Right lobe of liver (tissue), 6 donors: Measurements from ENCODE around the gene TTBK2. TPM values are rescaled to one million over a fixed set of nuclear protein-coding genes. Genes with fewer than 3 reads are reported as not detected.

Experiments used
- ATAC-seq, 4 donors: fragments of 200-7000 bp; cut with Tn5 transposase; one replicate each; pipeline ENCODE4 v1.9.1; 2020; ENCODE audit warnings: mild to moderate bottlenecking in 4 of 4, moderate library complexity in 4 of 4
- DNase-seq, 3 donors: peaks; one replicate each; pipeline ENCODE4 v3.0.0-alpha.2; 2020
- H3K27ac ChIP-seq, 3 donors: fragments of 200-600 bp; one replicate each; pipeline ENCODE4 v1.8.0; 2022
- H3K27me3 ChIP-seq, 2 donors: fragments of 200-600 bp; one replicate each; pipeline ENCODE4 v1.8.0; 2022
- H3K36me3 ChIP-seq, 4 donors: fragments of 200-600 bp; sonication (generic) in 1 of 4; one replicate each; pipeline versions ENCODE4 v1.5.1 to v1.8.0; 2017 to 2022; ENCODE audit warnings: control low read depth in 1 of 4
- H3K4me1 ChIP-seq, 4 donors: fragments of 200-600 bp; sonication (generic) in 1 of 4; one replicate each; pipeline versions ENCODE4 v1.5.1 to v1.8.0; 2017 to 2022; ENCODE audit warnings: control low read depth in 1 of 4
- H3K4me3 ChIP-seq, 3 donors: fragments of 200-600 bp; one replicate each; pipeline ENCODE4 v1.8.0; 2022
- H3K9me3 ChIP-seq, 4 donors: fragments of 200-600 bp; sonication (generic) in 1 of 4; one replicate each; pipeline versions ENCODE4 v1.5.1 to v1.8.0; 2017 to 2022; ENCODE audit warnings: control low read depth in 1 of 4
- CTCF ChIP-seq, 4 donors: fragments of 200-600 bp in 3 of 4; fragments of 450-650 bp in 1 of 4; IDR thresholded peaks; one replicate each; pipeline versions ENCODE4 v1.5.1 to v1.8.0; 2016 to 2022; ENCODE audit warnings: antibody characterized with exemption in 4 of 4, mild to moderate bottlenecking in 2 of 4
- POLR2A ChIP-seq: fragments of 450-650 bp; IDR thresholded peaks from one replicate; pipeline ENCODE4 v1.6.1; 2017; ENCODE audit warnings: antibody characterized with exemption, mild to moderate bottlenecking
- WGBS: methylation state at CpG from one replicate; pipeline ENCODE4 v1.1.6; 2018; ENCODE audit warnings: low coverage, low lambda C conversion rate; ENCODE audit not compliant: insufficient coverage; ENCODE audit errors: missing lambda C conversion rate; 5-methylcytosine and 5-hydroxymethylcytosine counted together
- intact Hi-C, 2 donors: fragments of 100-400 bp; cut with DNase I; formaldehyde crosslinking; loops; one replicate each; pipeline versions ENCODE4 v1.11.2 to v1.14.1; 2022
- total RNA-seq, 6 experiments: library from RNA; depleted of rRNA in 2 of 6; stranded (reverse); fragments of >200 nt in 2 of 6; fragmentation: NEBNext Ultra II Directional in 3 of 6; extraction: Animal tissue kit (Norgen Biotek cat#: 25700) in 3 of 6; gene quantifications; one replicate each; pipeline versions ENCODE4 v1.1.0 to v1.2.4, GENCODE V29; 2016 to 2023
- donor health status: DM: no; HTN: yes; CAD: no.
- donor health status: DM: no; HTN: no; CAD: no.
- donor health status: DM: no; HTN: no; CAD: no.
- donor health status: DM: no; HTN: yes; CAD: no.
- donor health status: DM: no; HTN: yes; CAD: no.

TTBK2 gene
- total RNA-seq, 6 experiments from 2014 or later = 4.9 to 6.8 (median 5.5) TPM

GRCh38 chr15:42845581-42845980, 75.0 kb downstream of the TTBK2 start:
- no peaks in the 10 kb centered on the region for H3K4me1 ChIP-seq
- WGBS = 84% methylated on average over 2 of the region's 5 CpGs
- H3K27me3 ChIP-seq = no peaks in the 10 kb centered on the region
- H3K9me3 ChIP-seq = peaks cover 0 to 7% (median 0%) of the 10 kb centered on the region in 4 donors
- no peak overlapping the region for H3K27ac ChIP-seq
- DNase-seq (no peak), ATAC-seq (peak in 1 of 4 donors; percentile 43)
- H3K4me3 ChIP-seq = no peak overlapping the region
- intact Hi-C loops = no loop called here
- H3K36me3 ChIP-seq = no peaks in the 10 kb centered on the region
- no peak for TF ChIP-seq POLR2A
- TF ChIP-seq CTCF (IDR thresholded peaks at IDR 0.05) = no peak

GRCh38 chr15:42843699-42844098, 76.9 kb downstream of the TTBK2 start:
- no peak overlapping the region for H3K4me3 ChIP-seq
- intact Hi-C loops = no loop called here
- no peak overlapping the region for H3K27ac ChIP-seq
- no peaks in the 10 kb centered on the region for H3K4me1 ChIP-seq
- no peaks in the 10 kb centered on the region for H3K36me3 ChIP-seq
- ATAC-seq (no peak), DNase-seq (no peak)
- H3K9me3 ChIP-seq = peaks cover 0 to 7% (median 0%) of the 10 kb centered on the region in 4 donors
- 83% methylated on average over 1 of the region's 4 CpGs for WGBS
- TF ChIP-seq CTCF (IDR thresholded peaks at IDR 0.05) (no peak), POLR2A (no peak)
- H3K27me3 ChIP-seq = no peaks in the 10 kb centered on the region

GRCh38 chr15:42836251-42836650, 84.3 kb downstream of the TTBK2 start:
- no peak for ATAC-seq
- TF ChIP-seq POLR2A (no peak), CTCF (IDR thresholded peaks at IDR 0.05) (no peak)
- H3K4me3 ChIP-seq = no peak overlapping the region
- H3K9me3 ChIP-seq = no peaks in the 10 kb centered on the region
- WGBS = 100% methylated on average over 1 of the region's 1 CpG
- no peak overlapping the region for H3K27ac ChIP-seq
- H3K27me3 ChIP-seq = no peaks in the 10 kb centered on the region
- no peaks in the 10 kb centered on the region for H3K4me1 ChIP-seq
- no peak for DNase-seq
- intact Hi-C loops = no loop called here
- H3K36me3 ChIP-seq = no peaks in the 10 kb centered on the region

GRCh38 chr15:42832576-42832975, 88.0 kb downstream of the TTBK2 start:
- no peaks in the 10 kb centered on the region for H3K9me3 ChIP-seq
- H3K36me3 ChIP-seq = peaks cover 0 to 5% (median 0%) of the 10 kb centered on the region in 4 donors
- WGBS = 91% methylated on average over 5 of the region's 5 CpGs
- intact Hi-C loops = no loop called here
- ATAC-seq (no peak), DNase-seq (no peak)
- no peak for TF ChIP-seq POLR2A
- no peak overlapping the region for H3K4me3 ChIP-seq
- no peaks in the 10 kb centered on the region for H3K4me1 ChIP-seq
- no peaks in the 10 kb centered on the region for H3K27me3 ChIP-seq
- no peak overlapping the region for H3K27ac ChIP-seq

GRCh38 chr15:42826251-42826890, 94.2 kb downstream of the TTBK2 start:
- TF ChIP-seq CTCF (IDR thresholded peaks at IDR 0.05) (no peak), POLR2A (no peak)
- Histone ChIP-seq H3K27me3 (no peaks in the 10 kb centered on the region), H3K27ac (no peak overlapping the region), H3K36me3 (peaks cover 0 to 9% (median 0%) of the 10 kb centered on the region in 4 donors), H3K4me3 (no peak overlapping the region), H3K4me1 (no peaks in the 10 kb centered on the region), H3K9me3 (no peaks in the 10 kb centered on the region)
- DNase-seq (no peak), ATAC-seq (no peak)
- 91% methylated on average over 4 of the region's 4 CpGs for WGBS
- intact Hi-C loops = no loop called here
